Measurements from ENCODE around the gene DEUP1. TPM values are rescaled to one million over a fixed set of nuclear protein-coding genes. Genes with fewer than 3 reads are reported as not detected.
A peak's percentile ranks its signal among the peaks of the same experiment; 100 is the strongest.

The DEUP1 gene
- total RNA-seq, 3 donors from 2014 or later: 0.59 TPM; not detected in 2

- peak overlapping the region; percentile 18 to 52 for H3K27ac ChIP-seq
- intact Hi-C loops (cut with DNase I; ENCODE audit: low total_unique reads): no loop called here
- H3K4me3 ChIP-seq: no peak overlapping the region
- no peaks in the 10 kb centered on the region for H3K36me3 ChIP-seq
- H3K27me3 ChIP-seq: no peaks in the 10 kb centered on the region
- peak in 1 of 2 donors; percentile 29 for DNase-seq (ENCODE audit: low spot score in 2 of 2)
- no peaks in the 10 kb centered on the region for H3K4me1 ChIP-seq
- TF ChIP-seq, protein P1, sequence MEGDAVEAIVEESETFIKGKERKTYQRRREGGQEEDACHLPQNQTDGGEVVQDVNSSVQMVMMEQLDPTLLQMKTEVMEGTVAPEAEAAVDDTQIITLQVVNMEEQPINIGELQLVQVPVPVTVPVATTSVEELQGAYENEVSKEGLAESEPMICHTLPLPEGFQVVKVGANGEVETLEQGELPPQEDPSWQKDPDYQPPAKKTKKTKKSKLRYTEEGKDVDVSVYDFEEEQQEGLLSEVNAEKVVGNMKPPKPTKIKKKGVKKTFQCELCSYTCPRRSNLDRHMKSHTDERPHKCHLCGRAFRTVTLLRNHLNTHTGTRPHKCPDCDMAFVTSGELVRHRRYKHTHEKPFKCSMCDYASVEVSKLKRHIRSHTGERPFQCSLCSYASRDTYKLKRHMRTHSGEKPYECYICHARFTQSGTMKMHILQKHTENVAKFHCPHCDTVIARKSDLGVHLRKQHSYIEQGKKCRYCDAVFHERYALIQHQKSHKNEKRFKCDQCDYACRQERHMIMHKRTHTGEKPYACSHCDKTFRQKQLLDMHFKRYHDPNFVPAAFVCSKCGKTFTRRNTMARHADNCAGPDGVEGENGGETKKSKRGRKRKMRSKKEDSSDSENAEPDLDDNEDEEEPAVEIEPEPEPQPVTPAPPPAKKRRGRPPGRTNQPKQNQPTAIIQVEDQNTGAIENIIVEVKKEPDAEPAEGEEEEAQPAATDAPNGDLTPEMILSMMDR (IDR thresholded peaks at IDR 0.05): no peak
- TF ChIP-seq POLR2A (IDR thresholded peaks at IDR 0.05) (no peak), POLR2AphosphoS5 (IDR thresholded peaks at IDR 0.05) (no peak)
- H3K9me3 ChIP-seq: no peaks in the 10 kb centered on the region
These were observed 150.7 kb downstream of the DEUP1 start for GRCh38 chr11:93481279-93481678.

DNA sequence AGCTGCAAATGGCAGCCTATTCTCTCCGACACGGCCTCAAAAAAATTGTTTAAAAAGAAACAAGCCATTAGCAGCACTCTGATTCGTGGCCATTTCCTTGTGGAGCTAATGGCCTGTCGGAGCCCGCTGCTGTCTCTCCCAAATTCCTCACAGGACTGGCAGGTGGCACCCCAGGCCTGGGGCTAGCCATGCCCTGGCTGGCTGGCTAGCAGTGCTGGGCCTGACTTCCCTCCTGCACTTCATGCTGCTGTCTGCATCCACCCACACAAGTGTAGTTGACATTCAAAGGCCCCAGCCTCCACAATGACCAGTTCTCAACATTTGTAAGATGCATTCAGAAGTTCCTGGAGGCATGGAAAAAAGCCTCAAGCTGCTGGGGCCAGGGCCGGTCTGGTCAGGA is 151.2 kb downstream of the DEUP1 start:
- H3K36me3 ChIP-seq: no peaks in the 10 kb centered on the region
- H3K27ac ChIP-seq: peak overlapping the region; percentile 18 to 52
- intact Hi-C loops (cut with DNase I; ENCODE audit: low total_unique reads): no loop called here
- TF ChIP-seq POLR2AphosphoS5 (IDR thresholded peaks at IDR 0.05): peak in 1 of 3 donors; percentile 33
- TF ChIP-seq POLR2A (IDR thresholded peaks at IDR 0.05): no peak
- DNase-seq (ENCODE audit: low spot score in 2 of 2): peak; percentile 53 to 56
- H3K4me3 ChIP-seq: no peak overlapping the region
- H3K27me3 ChIP-seq: no peaks in the 10 kb centered on the region
- H3K9me3 ChIP-seq: no peaks in the 10 kb centered on the region
- H3K4me1 ChIP-seq: no peaks in the 10 kb centered on the region

- intact Hi-C loops (cut with DNase I; ENCODE audit: low total_unique reads): no loop called here
- Histone ChIP-seq H3K9me3 (no peaks in the 10 kb centered on the region), H3K27ac (peak overlapping the region in 1 of 2 donors; percentile 18), H3K27me3 (no peaks in the 10 kb centered on the region), H3K4me1 (no peaks in the 10 kb centered on the region), H3K36me3 (no peaks in the 10 kb centered on the region), H3K4me3 (no peak overlapping the region)
- no peak for DNase-seq (ENCODE audit: low spot score in 2 of 2)
- TF ChIP-seq POLR2A (IDR thresholded peaks at IDR 0.05) (no peak), POLR2AphosphoS5 (IDR thresholded peaks at IDR 0.05) (no peak)
- TF ChIP-seq, protein P1 (IDR thresholded peaks at IDR 0.05): no peak
These were observed 152.0 kb downstream of the DEUP1 start for GRCh38 chr11:93482556-93482955.

GRCh38 chr11:93484716-93485115 is 154.2 kb downstream of the DEUP1 start:
- intact Hi-C loops (cut with DNase I; ENCODE audit: low total_unique reads): no loop called here
- Histone ChIP-seq H3K4me1 (no peaks in the 10 kb centered on the region), H3K27me3 (no peaks in the 10 kb centered on the region), H3K9me3 (no peaks in the 10 kb centered on the region), H3K27ac (no peak overlapping the region), H3K4me3 (no peak overlapping the region), H3K36me3 (no peaks in the 10 kb centered on the region)
- no peak for DNase-seq (ENCODE audit: low spot score in 2 of 2)
- no peak for TF ChIP-seq POLR2A (IDR thresholded peaks at IDR 0.05)
- TF ChIP-seq, protein P1 (IDR thresholded peaks at IDR 0.05): no peak
- TF ChIP-seq POLR2AphosphoS5 (IDR thresholded peaks at IDR 0.05): no peak

GRCh38 chr11:93485983-93486382 is 155.4 kb downstream of the DEUP1 start:
- Histone ChIP-seq H3K27ac (no peak overlapping the region), H3K27me3 (no peaks in the 10 kb centered on the region), H3K4me1 (no peaks in the 10 kb centered on the region), H3K4me3 (no peak overlapping the region), H3K9me3 (no peaks in the 10 kb centered on the region), H3K36me3 (no peaks in the 10 kb centered on the region)
- no peak for TF ChIP-seq POLR2A (IDR thresholded peaks at IDR 0.05)
- TF ChIP-seq, protein P1 (IDR thresholded peaks at IDR 0.05): no peak
- no peak for TF ChIP-seq POLR2AphosphoS5 (IDR thresholded peaks at IDR 0.05)
- DNase-seq (ENCODE audit: low spot score in 2 of 2): no peak
- intact Hi-C loops (cut with DNase I; ENCODE audit: low total_unique reads): no loop called here

GRCh38 chr11:93487032-93487483 is 156.5 kb downstream of the DEUP1 start:
- intact Hi-C loops (cut with DNase I; ENCODE audit: low total_unique reads): no loop called here
- no peak for DNase-seq (ENCODE audit: low spot score in 2 of 2)
- H3K4me1 ChIP-seq: no peaks in the 10 kb centered on the region
- no peaks in the 10 kb centered on the region for H3K9me3 ChIP-seq
- H3K27me3 ChIP-seq: no peaks in the 10 kb centered on the region
- no peak overlapping the region for H3K27ac ChIP-seq
- H3K36me3 ChIP-seq: no peaks in the 10 kb centered on the region
- H3K4me3 ChIP-seq: no peak overlapping the region
- no peak for TF ChIP-seq POLR2AphosphoS5 (IDR thresholded peaks at IDR 0.05)
- TF ChIP-seq POLR2A (IDR thresholded peaks at IDR 0.05): no peak
- TF ChIP-seq, protein P1 (IDR thresholded peaks at IDR 0.05): no peak

All from breast epithelium (tissue), 4 donors.